Measurements from ENCODE around the gene NDUFS6. TPM values are rescaled to one million over a fixed set of nuclear protein-coding genes. Genes with fewer than 3 reads are reported as not detected.

NDUFS6 gene
- total RNA-seq, 1 experiment from 2014 or later: 104 TPM

DNA sequence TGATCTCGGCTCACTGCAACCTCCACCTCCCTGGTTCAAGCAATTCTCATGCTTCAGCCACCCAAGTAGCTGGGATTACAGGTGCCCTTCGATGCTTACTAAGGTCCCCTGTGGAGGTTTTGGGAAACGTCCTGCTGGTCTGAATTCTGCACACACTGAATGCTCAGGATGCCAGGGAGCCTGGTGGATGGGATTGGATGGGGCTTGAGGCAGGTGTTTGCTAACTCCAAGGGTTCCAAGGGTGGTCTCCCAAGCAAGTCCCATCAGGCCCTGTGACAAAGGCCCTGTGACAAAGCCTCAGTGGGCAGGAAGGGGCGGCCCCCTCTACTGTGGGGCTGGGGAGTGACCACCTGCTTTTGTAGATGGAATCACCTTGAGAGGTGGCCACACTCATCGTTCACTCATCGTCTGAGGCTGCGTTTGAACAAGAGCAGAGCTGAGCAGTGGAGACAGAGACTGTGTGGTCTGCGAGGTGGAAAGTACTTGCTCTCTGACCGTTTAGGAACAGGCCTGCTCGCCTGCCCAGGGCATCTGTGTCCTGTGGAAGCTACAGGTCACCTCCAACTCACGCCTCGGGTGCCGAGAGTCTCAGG is 41.7 kb upstream of the NDUFS6 start:
- ATAC-seq (no peak), DNase-seq (no peak)
- no peak overlapping the region for H2AFZ ChIP-seq (ENCODE audit: low read length)
- no peaks in the 10 kb centered on the region for H4K20me1 ChIP-seq (ENCODE audit: low read length)
- H3F3A ChIP-seq (ENCODE audit: low read length, unreplicated experiment): no peaks in the 10 kb centered on the region
- H3K36me3 ChIP-seq (ENCODE audit: low read depth, low read length): no peaks in the 10 kb centered on the region
- ChIA-PET POLR2A (ENCODE audit: unreplicated experiment) (no interaction called here), CTCF (no interaction called here)
- intact Hi-C loops (cut with micrococcal nuclease): no loop called here
- peaks cover 70% of the 10 kb centered on the region for H3K27me3 ChIP-seq (ENCODE audit: low read length)
- H3K79me2 ChIP-seq (ENCODE audit: low read length): no peaks in the 10 kb centered on the region
- no peak for TF ChIP-seq EZH2phosphoT487 (IDR thresholded peaks at IDR 0.05; ENCODE audit: borderline replicate concordance, low read length)
- TF ChIP-seq EZH2 (IDR thresholded peaks at IDR 0.05; ENCODE audit: low read length, unreplicated experiment): no peak
- no peak for TF ChIP-seq CTCF (conservative IDR thresholded peaks at IDR 0.05; ENCODE audit: low read depth, low read length)
- H3K9ac ChIP-seq (ENCODE audit: low read length): no peak overlapping the region
- BruUV-seq (replicated peaks): no TSS peak
- no peaks in the 10 kb centered on the region for H3K9me3 ChIP-seq (ENCODE audit: low read length)
- no peak overlapping the region for H3K4me3 ChIP-seq (ENCODE audit: low read length)
- H3K4me2 ChIP-seq (ENCODE audit: low read length): no peak overlapping the region
- H3K9me2 ChIP-seq (replicated peaks; ENCODE audit: low read length): no peaks in the 10 kb centered on the region
- H3K4me1 ChIP-seq (ENCODE audit: insufficient read depth, low read length): no peaks in the 10 kb centered on the region
- H3K27ac ChIP-seq (ENCODE audit: low read length): no peak overlapping the region

DNA sequence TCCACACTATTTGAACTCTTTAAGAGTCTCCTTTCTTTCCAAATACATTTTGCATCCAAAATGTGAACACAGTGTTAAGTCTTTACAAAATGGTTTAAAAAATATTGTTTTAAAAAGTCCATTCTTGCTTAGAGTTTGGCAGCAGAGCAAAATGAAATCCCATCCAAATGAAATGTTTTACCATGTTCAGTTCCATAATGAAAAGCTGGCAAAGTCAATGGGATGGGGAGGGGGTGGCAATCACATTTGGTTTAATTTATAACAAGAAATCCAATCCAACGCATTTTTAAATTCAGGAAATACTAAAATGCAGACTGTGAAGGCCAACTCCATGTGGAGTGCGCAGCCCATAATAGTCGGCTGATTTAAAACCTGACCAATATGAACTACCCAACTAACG is 41.0 kb upstream of the NDUFS6 start:
- TF ChIP-seq EZH2 (IDR thresholded peaks at IDR 0.05; ENCODE audit: low read length, unreplicated experiment) (no peak), EZH2phosphoT487 (IDR thresholded peaks at IDR 0.05; ENCODE audit: borderline replicate concordance, low read length) (no peak), CTCF (conservative IDR thresholded peaks at IDR 0.05; ENCODE audit: low read depth, low read length) (no peak)
- Histone ChIP-seq H3K4me3 (ENCODE audit: low read length) (no peak overlapping the region), H2AFZ (ENCODE audit: low read length) (no peak overlapping the region), H3K4me1 (ENCODE audit: insufficient read depth, low read length) (no peaks in the 10 kb centered on the region), H3K9ac (ENCODE audit: low read length) (no peak overlapping the region), H3F3A (ENCODE audit: low read length, unreplicated experiment) (no peaks in the 10 kb centered on the region), H3K9me2 (replicated peaks; ENCODE audit: low read length) (no peaks in the 10 kb centered on the region), H3K9me3 (ENCODE audit: low read length) (no peaks in the 10 kb centered on the region), H3K27ac (ENCODE audit: low read length) (no peak overlapping the region), H3K79me2 (ENCODE audit: low read length) (no peaks in the 10 kb centered on the region), H3K36me3 (ENCODE audit: low read depth, low read length) (no peaks in the 10 kb centered on the region), H3K27me3 (ENCODE audit: low read length) (peaks cover 62% of the 10 kb centered on the region), H4K20me1 (ENCODE audit: low read length) (no peaks in the 10 kb centered on the region), H3K4me2 (ENCODE audit: low read length) (no peak overlapping the region)
- POLR2A ChIA-PET (ENCODE audit: unreplicated experiment): no interaction called here
- CTCF ChIA-PET: no interaction called here
- no peak for DNase-seq
- ATAC-seq: no peak
- intact Hi-C loops (cut with micrococcal nuclease): loop anchor here (10.0 kb wide), 1 partner anchor 395 kb away; no protein-coding TSS in a partner anchor
- no TSS peak for BruUV-seq (replicated peaks)

GRCh38 chr5:1760656-1761452 is 40.4 kb upstream of the NDUFS6 start:
- no TSS peak for BruUV-seq (replicated peaks)
- Histone ChIP-seq H3K79me2 (ENCODE audit: low read length) (no peaks in the 10 kb centered on the region), H3K4me2 (ENCODE audit: low read length) (no peak overlapping the region), H4K20me1 (ENCODE audit: low read length) (no peaks in the 10 kb centered on the region), H3K9me3 (ENCODE audit: low read length) (no peaks in the 10 kb centered on the region), H3K4me1 (ENCODE audit: insufficient read depth, low read length) (no peaks in the 10 kb centered on the region), H3K27me3 (ENCODE audit: low read length) (peaks cover 56% of the 10 kb centered on the region), H3K9ac (ENCODE audit: low read length) (no peak overlapping the region), H3F3A (ENCODE audit: low read length, unreplicated experiment) (no peaks in the 10 kb centered on the region), H3K4me3 (ENCODE audit: low read length) (no peak overlapping the region), H3K9me2 (replicated peaks; ENCODE audit: low read length) (no peaks in the 10 kb centered on the region), H3K27ac (ENCODE audit: low read length) (no peak overlapping the region), H3K36me3 (ENCODE audit: low read depth, low read length) (no peaks in the 10 kb centered on the region), H2AFZ (ENCODE audit: low read length) (no peak overlapping the region)
- DNase-seq (no peak), ATAC-seq (no peak)
- ChIA-PET POLR2A (ENCODE audit: unreplicated experiment) (no interaction called here), CTCF (no interaction called here)
- intact Hi-C loops (cut with micrococcal nuclease): loop anchor here (10.0 kb wide), 1 partner anchor 394 kb away; no protein-coding TSS in a partner anchor
- TF ChIP-seq EZH2phosphoT487 (IDR thresholded peaks at IDR 0.05; ENCODE audit: borderline replicate concordance, low read length) (no peak), CTCF (conservative IDR thresholded peaks at IDR 0.05; ENCODE audit: low read depth, low read length) (no peak), EZH2 (IDR thresholded peaks at IDR 0.05; ENCODE audit: low read length, unreplicated experiment) (no peak)
